ENCODE data around the gene PIK3C3. TPM values are rescaled to one million over a fixed set of nuclear protein-coding genes. Genes with fewer than 3 reads are reported as not detected.

The PIK3C3 gene
- total RNA-seq, 1 donor from 2014 or later, result 24.1 TPM

- no peak for DNase-seq (ENCODE audit: extremely low spot score in 2 of 2)
- intact Hi-C loops (cut with DNase I), result no loop called here
- Histone ChIP-seq H3K4me3 (no peak overlapping the region), H3K27me3 (no peaks in the 10 kb centered on the region), H3K4me1 (no peaks in the 10 kb centered on the region), H3K9me3 (no peaks in the 10 kb centered on the region), H3K36me3 (peaks cover 0 to 8% of the 10 kb centered on the region in 2 donors), H3K27ac (no peak overlapping the region)
- TF ChIP-seq POLR2A (IDR thresholded peaks at IDR 0.05) (no peak), POLR2AphosphoS5 (IDR thresholded peaks at IDR 0.05; ENCODE audit: insufficient read depth in 1 of 2, low read depth in 1 of 2) (no peak)
- TF ChIP-seq, protein P1, sequence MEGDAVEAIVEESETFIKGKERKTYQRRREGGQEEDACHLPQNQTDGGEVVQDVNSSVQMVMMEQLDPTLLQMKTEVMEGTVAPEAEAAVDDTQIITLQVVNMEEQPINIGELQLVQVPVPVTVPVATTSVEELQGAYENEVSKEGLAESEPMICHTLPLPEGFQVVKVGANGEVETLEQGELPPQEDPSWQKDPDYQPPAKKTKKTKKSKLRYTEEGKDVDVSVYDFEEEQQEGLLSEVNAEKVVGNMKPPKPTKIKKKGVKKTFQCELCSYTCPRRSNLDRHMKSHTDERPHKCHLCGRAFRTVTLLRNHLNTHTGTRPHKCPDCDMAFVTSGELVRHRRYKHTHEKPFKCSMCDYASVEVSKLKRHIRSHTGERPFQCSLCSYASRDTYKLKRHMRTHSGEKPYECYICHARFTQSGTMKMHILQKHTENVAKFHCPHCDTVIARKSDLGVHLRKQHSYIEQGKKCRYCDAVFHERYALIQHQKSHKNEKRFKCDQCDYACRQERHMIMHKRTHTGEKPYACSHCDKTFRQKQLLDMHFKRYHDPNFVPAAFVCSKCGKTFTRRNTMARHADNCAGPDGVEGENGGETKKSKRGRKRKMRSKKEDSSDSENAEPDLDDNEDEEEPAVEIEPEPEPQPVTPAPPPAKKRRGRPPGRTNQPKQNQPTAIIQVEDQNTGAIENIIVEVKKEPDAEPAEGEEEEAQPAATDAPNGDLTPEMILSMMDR (IDR thresholded peaks at IDR 0.05), result no peak
Observed at GRCh38 chr18:41982942-41983660, 28.1 kb downstream of the PIK3C3 start.

DNA sequence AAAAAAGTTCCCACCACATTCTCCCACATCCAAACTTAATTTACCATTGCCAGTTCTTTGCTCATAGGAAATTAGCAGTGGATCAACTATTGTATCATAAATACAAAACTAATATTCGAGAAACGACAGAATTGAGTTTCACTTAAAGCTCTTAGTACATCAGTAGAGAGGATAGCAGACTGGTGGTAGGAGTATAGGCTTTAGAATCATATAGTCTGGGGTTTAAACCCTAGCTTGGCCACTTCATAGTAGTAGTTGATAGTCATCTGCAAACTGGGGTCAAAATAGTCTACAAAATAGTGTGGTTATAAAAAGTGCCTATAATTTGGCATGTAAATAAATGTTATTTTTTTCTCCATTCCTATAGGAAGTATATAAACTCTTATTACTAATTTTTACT is 30.9 kb downstream of the PIK3C3 start:
- Histone ChIP-seq H3K4me3 (no peak overlapping the region), H3K27me3 (no peaks in the 10 kb centered on the region), H3K4me1 (no peaks in the 10 kb centered on the region), H3K27ac (no peak overlapping the region), H3K36me3 (peaks cover 0 to 15% of the 10 kb centered on the region in 2 donors), H3K9me3 (no peaks in the 10 kb centered on the region)
- no peak for DNase-seq (ENCODE audit: extremely low spot score in 2 of 2)
- TF ChIP-seq POLR2A (IDR thresholded peaks at IDR 0.05) (no peak), POLR2AphosphoS5 (IDR thresholded peaks at IDR 0.05; ENCODE audit: insufficient read depth in 1 of 2, low read depth in 1 of 2) (no peak)
- TF ChIP-seq, protein P1 (IDR thresholded peaks at IDR 0.05), result no peak
- intact Hi-C loops (cut with DNase I), result no loop called here

- intact Hi-C loops (cut with DNase I), result no loop called here
- Histone ChIP-seq H3K27me3 (no peaks in the 10 kb centered on the region), H3K36me3 (peaks cover 0 to 23% of the 10 kb centered on the region in 2 donors), H3K4me1 (no peaks in the 10 kb centered on the region), H3K27ac (no peak overlapping the region), H3K9me3 (no peaks in the 10 kb centered on the region), H3K4me3 (no peak overlapping the region)
- no peak for DNase-seq (ENCODE audit: extremely low spot score in 2 of 2)
- no peak for TF ChIP-seq POLR2A (IDR thresholded peaks at IDR 0.05)
- TF ChIP-seq, protein P1 (IDR thresholded peaks at IDR 0.05), result no peak
- TF ChIP-seq POLR2AphosphoS5 (IDR thresholded peaks at IDR 0.05; ENCODE audit: insufficient read depth in 1 of 2, low read depth in 1 of 2), result no peak
Observed at GRCh38 chr18:41989508-41989907, 34.5 kb downstream of the PIK3C3 start.

DNA sequence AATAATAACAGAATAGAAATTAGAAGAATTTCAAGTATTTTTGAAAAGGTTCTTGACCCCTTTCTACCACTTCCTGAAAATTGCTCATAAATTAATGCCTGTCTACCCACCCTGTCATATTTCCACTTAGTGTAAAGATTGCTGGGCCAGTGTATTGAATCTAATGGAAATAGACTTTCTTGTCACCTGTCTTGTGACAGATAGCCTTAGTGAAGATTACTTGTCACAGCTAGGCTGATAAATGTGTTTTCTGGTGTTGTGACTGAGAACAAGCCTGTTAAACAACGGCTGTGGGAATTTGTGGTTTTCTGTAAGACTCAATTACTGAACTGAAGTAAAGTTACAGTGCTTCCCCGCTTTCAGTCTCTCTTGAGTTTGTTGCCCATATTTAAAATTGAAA is 37.0 kb downstream of the PIK3C3 start:
- Histone ChIP-seq H3K27ac (no peak overlapping the region), H3K4me1 (no peaks in the 10 kb centered on the region), H3K9me3 (no peaks in the 10 kb centered on the region), H3K36me3 (peaks cover 5 to 35% of the 10 kb centered on the region in 2 donors), H3K27me3 (no peaks in the 10 kb centered on the region), H3K4me3 (no peak overlapping the region)
- TF ChIP-seq, protein P1 (IDR thresholded peaks at IDR 0.05), result no peak
- TF ChIP-seq POLR2AphosphoS5 (IDR thresholded peaks at IDR 0.05; ENCODE audit: insufficient read depth in 1 of 2, low read depth in 1 of 2) (no peak), POLR2A (IDR thresholded peaks at IDR 0.05) (no peak)
- intact Hi-C loops (cut with DNase I), result no loop called here
- DNase-seq (ENCODE audit: extremely low spot score in 2 of 2), result no peak

GRCh38 chr18:41992703-41993102 is 37.7 kb downstream of the PIK3C3 start:
- peaks cover 5 to 32% of the 10 kb centered on the region in 2 donors for H3K36me3 ChIP-seq
- no peaks in the 10 kb centered on the region for H3K27me3 ChIP-seq
- intact Hi-C loops (cut with DNase I), result no loop called here
- TF ChIP-seq, protein P1 (IDR thresholded peaks at IDR 0.05), result no peak
- TF ChIP-seq POLR2A (IDR thresholded peaks at IDR 0.05), result no peak
- no peak for TF ChIP-seq POLR2AphosphoS5 (IDR thresholded peaks at IDR 0.05; ENCODE audit: insufficient read depth in 1 of 2, low read depth in 1 of 2)
- no peak overlapping the region for H3K27ac ChIP-seq
- no peak for DNase-seq (ENCODE audit: extremely low spot score in 2 of 2)
- H3K4me3 ChIP-seq, result no peak overlapping the region
- H3K4me1 ChIP-seq, result no peaks in the 10 kb centered on the region
- no peaks in the 10 kb centered on the region for H3K9me3 ChIP-seq
